ENCODE data around the gene CHKA. TPM values are rescaled to one million over a fixed set of nuclear protein-coding genes. Genes with fewer than 3 reads are reported as not detected.

Gene CHKA
- total and polyA plus RNA-seq, 9 of the 15 experiments (the other 6 are each of a cell fraction or from before 2014, with no cell fraction given): 3.6 to 37.0 (median 30.2) TPM

DNA sequence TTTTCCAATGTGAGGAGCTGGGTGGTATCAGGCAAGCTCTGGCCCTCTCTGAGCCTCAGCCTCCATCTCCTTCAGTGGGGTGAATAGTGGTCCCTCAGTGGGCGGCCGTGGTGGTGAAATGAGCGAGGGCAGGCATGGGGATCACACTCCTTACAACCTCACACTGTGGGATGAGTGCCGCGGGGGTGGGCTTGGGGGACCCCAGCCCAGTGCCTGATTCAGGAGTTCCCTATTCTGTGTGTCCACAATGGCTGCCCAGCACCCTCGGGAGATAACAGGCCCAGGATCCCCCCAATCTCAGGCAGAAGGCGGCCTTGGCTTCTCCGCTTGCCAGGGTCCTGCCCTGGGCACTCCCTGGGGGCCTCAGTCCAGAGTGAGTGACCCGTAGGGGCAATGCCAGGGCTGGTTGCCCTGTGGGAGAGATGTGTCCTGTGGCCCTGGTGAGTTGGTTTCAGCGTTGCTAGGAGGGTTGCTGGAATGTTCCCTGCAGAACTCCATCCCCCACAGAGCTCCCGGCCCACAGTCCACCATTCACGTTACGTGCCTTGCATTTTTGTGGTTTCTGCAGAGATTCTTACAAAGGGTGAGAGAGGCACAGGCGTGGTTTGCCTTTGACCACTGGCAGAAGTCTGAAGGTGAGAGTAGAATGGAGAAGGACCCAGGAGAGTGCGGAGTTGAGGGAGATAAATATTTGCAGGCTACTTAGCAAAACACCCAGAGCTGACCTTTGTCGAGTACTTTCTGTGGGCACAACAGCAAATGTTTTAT, 108.2 kb downstream of the CHKA start (continued):
- TF ChIP-seq ZBTB26 (CRISPR knock-in tag; IDR thresholded peaks at IDR 0.05): no peak
- TF ChIP-seq ATF4 (CRISPR knock-in tag; IDR thresholded peaks at IDR 0.05): no peak
- TF ChIP-seq TRIM28 (IDR thresholded peaks at IDR 0.05): no peak
- peak; percentile 47; the same call in 1 of the 2 replicates for TF ChIP-seq ZBTB7A (IDR thresholded peaks at IDR 0.05; ENCODE audit: borderline replicate concordance, control insufficient read depth, low read depth, low read length)

GRCh38 chr11:68012044-68012842, 108.9 kb downstream of the CHKA start:
- TF ChIP-seq, protein P1, sequence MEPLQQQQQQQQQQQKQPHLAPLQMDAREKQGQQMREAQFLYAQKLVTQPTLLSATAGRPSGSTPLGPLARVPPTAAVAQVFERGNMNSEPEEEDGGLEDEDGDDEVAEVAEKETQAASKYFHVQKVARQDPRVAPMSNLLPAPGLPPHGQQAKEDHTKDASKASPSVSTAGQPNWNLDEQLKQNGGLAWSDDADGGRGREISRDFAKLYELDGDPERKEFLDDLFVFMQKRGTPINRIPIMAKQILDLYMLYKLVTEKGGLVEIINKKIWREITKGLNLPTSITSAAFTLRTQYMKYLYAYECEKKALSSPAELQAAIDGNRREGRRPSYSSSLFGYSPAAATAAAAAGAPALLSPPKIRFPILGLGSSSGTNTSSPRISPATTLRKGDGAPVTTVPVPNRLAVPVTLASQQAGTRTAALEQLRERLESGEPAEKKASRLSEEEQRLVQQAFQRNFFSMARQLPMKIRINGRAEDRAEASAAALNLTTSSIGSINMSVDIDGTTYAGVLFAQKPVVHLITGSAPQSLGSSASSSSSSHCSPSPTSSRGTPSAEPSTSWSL (CRISPR knock-in tag; IDR thresholded peaks at IDR 0.05; ENCODE audit: borderline replicate concordance): no peak
- TF ChIP-seq ELF1 (tag; IDR thresholded peaks at IDR 0.05) (no peak), PRDM10 (IDR thresholded peaks at IDR 0.05; ENCODE audit: partially characterized antibody) (peak; percentile 33), ZBTB2 (IDR thresholded peaks at IDR 0.05) (no peak), ELF2 (CRISPR knock-in tag; IDR thresholded peaks at IDR 0.05) (no peak)
- Histone ChIP-seq H3K4me2 (ENCODE audit: insufficient read depth, low read length) (no peak overlapping the region), H2AFZ (ENCODE audit: low read depth, low read length) (no peak overlapping the region), H3K79me2 (ENCODE audit: control insufficient read depth, insufficient read depth, low read length) (no peaks in the 10 kb centered on the region), H3K9ac (ENCODE audit: insufficient read depth in 1 of 2, low read depth in 2 of 2, low read length in 2 of 2) (peak overlapping the region in 1 of 2 experiments; percentile 66; a peak in 1 of 4 replicates), H3K27ac (ENCODE audit: extremely low read depth, low read depth, low read length) (no peak overlapping the region), H3K36me3 (ENCODE audit: control insufficient read depth, insufficient read depth, low read length) (no peaks in the 10 kb centered on the region), H3K9me1 (ENCODE audit: control insufficient read depth, insufficient read depth, low read length) (no peaks in the 10 kb centered on the region), H3K4me1 (replicated peaks in 1 of 2; ENCODE audit: control insufficient read depth in 2 of 2, insufficient read depth in 2 of 2, low read length in 2 of 2) (peaks cover 22 to 66% of the 10 kb centered on the region in 2 experiments), H3K9me3 (replicated peaks; ENCODE audit: control insufficient read depth, insufficient read depth, low read depth, low read length) (no peaks in the 10 kb centered on the region), H3K27me3 (ENCODE audit: control insufficient read depth in 2 of 2, insufficient read depth in 2 of 2, low read length in 2 of 2) (no peaks in the 10 kb centered on the region), H4K20me1 (replicated peaks; ENCODE audit: control insufficient read depth, insufficient read depth, low read length) (peaks cover 3% of the 10 kb centered on the region; the same call in 1 of the 2 replicates), H3K4me3 (no peak overlapping the region)
- no peak for ATAC-seq
- BruUV-seq (replicated peaks): no TSS peak
- no peak for FAIRE-seq
- no peak for DNase-seq (ENCODE audit: extremely low read depth in 1 of 4, low spot score in 3 of 4)
- ChIA-PET POLR2A (no interaction called here), CTCF (ENCODE audit: low intra/inter-chr PET ratio) (no interaction called here)
- in situ Hi-C loops (cut with MboI): no loop called here
- WGBS (ENCODE audit: insufficient coverage, low coverage, missing lambda C conversion rate): 50% methylated on average over 15 of the region's 17 CpGs
- intact Hi-C loops (cut with micrococcal nuclease): no loop called here
